Midbrain (tissue), 1 donor: ENCODE results near the gene GLI2.

Experiments used
- DNase-seq: peaks from one replicate; lab custom pipeline; 2025; lab: John Stamatoyannopoulos, UW

Gene GLI2

DNA sequence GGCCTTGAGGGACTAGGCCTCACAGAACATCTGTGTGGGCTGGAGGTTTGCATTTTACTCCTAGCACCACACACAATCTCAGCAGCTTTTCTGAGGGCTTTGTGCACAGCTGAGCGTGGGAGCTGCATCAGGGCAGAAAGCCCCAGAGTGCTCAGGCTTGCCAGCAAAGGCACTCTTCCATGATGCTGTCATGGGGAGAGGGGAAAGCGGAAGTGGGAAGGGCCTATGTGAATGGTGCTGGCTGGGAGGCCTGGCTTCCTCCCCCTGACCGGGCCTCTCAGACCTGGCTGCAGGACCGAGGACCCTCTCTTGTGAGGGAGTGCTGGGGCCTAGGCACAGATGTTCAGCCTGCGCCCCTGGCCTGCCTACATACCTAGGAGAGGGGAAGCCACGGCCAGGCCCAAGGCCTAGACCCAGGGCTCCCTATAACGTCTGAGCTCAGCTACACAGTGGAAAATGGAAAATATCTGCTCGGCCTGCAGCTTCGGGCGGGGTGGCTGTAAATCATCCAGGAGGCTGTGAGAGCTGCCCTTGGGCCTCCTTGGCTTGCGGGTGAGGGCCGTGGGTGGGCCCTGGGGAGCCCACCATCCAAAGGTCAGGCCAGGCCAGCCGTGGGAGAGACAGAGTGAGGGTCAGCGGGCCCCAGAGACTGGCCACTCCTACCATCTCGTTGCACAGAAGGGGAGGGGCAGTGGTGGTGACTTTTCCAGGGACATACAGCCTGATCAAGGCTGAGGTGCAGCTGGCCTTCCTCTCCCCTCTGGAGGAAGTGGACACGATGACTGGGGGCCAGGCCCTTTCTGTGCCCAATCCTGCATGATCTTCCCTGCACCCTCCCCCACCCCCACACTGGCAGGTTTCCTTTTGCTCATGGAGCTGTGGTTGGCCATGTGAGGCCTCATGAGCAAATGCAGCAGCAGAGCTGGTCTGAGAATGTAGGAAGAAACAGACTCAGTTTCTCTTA, 22.8 kb downstream of the GLI2 start:
- no peak for DNase-seq

DNA sequence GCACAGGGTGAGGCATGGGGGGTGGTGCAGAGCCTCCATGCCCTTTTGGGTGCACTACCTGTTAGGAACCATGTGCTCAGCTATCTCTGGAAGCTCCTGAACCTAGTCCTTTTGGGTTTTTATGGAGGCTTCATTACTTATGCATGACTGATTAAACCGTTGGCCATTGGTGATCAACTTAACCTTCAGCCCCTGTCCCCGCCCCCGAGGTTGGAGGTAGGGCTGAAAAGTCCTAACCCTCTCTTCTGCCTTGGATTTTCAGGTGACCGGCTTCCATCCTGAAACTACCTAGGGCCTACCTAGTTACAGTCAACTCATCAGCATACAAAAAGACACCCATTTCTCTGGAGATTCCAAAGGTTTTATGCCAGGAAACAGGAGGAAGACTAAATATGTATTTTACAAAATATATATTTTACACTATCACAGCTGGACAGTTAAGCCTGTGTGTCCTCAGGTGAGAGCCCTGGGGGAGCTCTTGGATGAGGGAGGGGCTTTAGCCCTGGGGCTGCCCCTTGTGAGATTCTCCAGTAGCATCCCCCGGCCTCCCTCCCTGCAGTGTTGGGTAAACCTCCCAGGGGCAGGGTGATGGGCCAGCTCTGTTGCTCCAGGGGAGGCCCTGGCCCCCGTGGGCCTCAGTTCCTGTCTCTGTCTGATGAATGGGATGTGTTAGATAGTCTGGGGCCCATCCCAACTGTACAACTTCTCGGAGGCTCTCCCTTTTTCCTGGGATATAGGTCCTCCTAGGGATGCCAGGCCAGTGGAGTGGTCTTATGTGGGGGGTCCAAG, 24.1 kb downstream of the GLI2 start:
- DNase-seq: no peak

DNA sequence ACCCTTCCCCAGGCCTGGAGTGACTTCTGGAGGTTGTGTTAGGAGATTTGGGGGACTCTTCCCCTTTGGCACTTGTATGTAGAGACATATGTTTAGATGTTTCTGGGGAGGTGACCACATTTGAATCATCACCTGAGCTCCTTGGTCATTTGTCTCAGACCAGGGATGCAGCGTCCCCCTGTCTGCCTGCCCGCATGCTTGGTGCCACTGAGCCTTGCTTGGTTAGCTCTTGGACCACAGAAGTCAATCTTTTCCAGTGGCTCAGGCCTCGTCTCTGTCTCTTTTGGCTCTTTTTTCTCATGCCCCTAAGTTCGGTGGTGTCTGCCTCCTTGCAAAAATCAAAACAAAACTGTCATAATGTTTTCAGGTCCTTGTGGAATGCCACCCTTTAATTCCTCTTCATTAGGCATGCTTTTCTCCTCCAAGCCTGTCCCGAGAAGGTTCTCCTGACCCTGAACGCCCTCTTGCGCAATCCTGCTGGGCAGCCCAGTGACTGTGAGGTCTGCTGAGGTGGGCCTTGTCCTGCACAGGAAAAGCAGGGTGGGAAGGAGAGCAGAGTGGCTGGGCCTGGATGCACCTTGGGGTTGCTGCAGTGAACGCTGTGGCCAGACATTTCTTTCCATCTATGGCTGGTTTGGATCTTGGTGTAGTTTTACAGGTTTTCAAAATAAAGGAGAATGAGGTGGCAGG, 24.9 kb downstream of the GLI2 start:
- no peak for DNase-seq

DNA sequence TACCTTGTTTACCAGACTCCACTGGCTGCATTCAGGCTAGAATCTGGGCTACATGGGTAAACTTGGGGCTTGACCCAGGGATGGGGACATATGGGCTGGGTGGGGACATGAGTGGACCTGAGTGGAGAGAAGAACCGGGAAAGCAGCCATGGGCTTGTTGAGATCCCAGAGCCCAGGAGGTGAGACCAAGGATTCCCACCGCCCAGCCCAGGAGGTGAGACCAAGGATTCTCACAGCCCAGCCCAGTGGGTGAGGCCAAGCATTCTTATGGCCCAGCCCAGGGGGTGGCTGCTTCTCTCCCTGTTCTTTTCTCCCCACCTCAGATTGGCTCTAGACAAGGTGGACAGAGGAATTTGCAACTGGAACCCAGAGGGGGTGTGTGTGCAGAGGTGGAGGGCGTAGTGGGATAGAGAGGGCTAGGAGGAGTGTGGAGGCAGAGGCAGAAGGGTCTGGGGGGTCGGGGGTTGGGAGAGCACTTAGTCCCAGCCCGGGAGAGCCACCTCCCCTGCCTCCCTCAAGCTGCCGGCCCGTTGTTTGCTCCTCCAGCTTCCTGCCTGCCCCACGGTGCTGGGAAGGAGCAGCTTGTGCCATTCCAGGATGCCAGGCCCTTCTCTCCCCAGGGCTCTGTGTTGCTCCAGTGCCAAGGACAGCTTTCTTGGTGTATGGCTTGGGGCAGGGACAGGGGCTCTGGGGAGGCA, 25.6 kb downstream of the GLI2 start:
- no peak for DNase-seq

DNA sequence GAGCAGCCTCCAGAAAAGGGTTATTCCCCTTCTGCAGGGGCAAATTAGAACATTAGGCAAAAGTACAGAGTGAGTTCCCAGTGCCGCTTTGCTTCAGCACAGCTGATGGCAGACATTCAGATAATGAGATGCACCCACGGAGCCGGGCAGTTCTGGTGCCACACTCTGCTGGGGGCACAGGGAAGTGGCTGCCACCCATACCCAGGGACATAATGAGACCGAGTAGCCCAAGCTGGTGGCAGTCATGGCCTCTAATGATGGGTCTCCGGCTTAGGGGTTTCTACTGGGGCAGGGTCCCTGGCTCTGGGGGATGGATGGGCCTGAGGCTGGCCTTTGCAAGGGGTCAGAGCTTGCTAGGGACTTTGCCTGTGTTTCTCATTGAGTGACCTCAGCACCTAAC, 26.2 kb downstream of the GLI2 start:
- DNase-seq: no peak

DNA sequence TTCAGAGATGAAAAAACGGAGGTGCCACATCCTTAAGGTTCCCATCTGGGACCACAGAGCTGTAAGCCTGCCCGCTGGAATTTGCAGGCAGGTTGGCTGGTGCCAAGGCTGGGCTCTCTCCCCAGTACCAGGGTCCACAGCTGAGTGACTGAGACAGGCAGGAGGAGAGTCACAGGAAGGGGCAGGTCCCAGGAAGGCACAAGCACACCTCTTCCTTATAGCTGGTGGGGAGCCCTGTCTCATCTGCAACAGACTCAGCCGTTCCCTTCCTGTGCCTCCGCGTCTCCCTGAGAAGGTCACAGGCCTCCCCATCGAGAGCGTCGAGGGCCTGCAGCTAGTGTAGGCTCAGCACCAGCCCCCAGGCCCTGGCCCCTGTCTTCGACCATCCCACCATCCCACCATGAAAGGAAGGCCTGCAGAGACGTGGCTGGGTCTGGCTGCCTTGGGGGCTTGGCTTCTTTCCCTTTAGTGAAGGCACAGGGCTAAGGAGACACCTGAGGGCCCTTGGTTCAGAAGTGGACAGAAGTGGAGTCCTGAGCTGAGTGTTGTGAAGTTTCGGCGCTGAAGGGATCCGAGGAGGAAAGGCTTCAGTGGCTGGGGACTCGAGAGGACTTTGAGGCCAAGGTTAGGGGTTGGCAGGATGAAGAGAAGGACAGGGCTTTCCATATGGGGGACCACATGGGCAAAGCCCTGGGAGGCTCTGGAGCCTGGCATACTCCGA, 26.8 kb downstream of the GLI2 start:
- no peak for DNase-seq

DNA sequence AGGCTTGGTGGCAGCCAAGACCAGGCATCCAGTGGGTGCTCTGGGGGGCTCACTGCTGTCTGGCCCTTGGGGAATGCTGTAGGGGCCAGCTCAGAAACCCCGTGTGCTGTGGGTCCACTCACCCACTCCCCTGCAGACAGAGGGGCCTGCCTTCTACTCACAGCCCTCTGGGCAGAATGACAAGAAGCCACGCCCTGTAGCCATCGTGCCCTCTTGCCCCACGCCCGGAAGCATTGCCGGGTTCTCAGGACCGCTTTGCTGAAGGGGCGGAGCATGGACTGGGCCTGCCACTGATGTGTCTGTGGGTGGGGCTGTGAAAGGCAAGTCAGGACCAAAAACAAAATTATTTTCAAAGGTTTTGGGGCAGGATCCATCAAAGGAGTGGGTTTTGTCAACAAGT, 27.8 kb downstream of the GLI2 start:
- no peak for DNase-seq

DNA sequence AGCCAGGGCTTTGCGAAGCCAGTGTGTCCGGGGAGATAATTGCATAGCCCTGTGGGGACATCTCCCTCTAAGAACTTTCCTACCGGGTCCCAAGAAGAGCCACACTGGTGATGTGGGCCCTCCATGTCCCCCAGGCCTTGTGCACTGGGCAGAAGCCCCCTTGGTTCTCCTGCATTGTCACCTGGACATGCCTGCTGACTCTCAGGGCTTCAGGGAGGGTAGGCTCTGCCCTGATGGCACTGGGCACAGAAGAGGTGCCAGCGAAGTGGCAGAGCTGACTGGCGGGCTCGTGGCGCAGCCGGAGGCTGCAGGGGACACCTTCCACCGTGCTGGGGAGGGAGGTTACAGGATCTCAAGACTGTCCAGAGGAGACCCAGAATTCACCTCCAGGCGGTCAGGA, 28.3 kb downstream of the GLI2 start:
- no peak for DNase-seq

DNA sequence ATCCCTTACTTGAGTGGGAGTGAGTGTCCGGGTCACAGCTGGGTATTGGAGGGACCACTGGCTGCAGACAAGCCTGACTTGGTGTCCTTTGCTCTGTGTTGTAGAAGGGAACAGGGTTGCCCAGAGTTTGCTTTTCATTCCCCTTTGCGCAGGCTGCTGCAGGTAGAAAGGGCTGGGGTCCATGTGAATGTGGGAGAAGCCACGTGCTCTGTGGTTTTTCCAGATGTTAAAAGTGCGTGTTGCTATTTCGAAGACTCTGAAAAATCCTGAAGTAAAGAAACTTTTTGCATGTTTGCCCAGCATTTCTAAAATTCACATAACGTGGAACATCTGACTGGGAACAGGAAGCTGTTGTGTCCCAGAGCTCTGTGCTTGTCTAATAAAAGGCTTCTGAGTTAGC, 28.8 kb downstream of the GLI2 start:
- DNase-seq: no peak

DNA sequence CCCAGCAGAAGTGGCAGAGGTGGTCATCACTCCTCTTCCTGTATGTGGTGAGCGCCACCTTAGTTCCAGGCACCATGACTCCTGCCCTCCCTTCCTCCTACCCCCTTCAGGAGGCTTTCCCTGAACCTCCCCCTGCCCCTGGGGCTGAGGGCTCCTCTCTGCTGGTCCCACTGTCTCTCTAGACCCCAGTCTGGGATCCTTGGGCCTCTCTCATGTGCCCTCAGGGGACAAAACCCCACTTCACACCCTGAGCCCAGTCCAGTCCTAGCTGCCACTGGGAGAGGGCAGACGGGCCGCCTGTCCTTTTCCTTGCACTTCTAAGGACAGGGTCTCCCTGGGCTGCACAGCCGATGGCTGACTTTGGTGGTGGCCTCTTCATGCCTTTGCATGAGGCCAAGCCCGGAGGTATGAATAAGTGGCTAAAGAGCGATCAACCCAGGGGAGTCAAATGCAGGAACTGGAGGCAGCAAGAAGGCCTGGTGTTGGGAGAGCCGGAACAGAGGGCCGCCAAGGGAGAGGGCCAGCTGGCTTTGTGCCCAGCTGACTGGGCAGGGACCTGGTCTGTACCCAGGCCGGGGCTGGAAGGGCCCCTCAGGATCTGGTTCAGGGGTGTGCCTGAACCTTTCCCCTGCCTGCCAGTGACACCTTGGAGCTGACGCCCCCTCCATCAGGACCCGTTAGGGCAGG, 29.5 kb downstream of the GLI2 start:
- DNase-seq: peak; percentile 15

DNA sequence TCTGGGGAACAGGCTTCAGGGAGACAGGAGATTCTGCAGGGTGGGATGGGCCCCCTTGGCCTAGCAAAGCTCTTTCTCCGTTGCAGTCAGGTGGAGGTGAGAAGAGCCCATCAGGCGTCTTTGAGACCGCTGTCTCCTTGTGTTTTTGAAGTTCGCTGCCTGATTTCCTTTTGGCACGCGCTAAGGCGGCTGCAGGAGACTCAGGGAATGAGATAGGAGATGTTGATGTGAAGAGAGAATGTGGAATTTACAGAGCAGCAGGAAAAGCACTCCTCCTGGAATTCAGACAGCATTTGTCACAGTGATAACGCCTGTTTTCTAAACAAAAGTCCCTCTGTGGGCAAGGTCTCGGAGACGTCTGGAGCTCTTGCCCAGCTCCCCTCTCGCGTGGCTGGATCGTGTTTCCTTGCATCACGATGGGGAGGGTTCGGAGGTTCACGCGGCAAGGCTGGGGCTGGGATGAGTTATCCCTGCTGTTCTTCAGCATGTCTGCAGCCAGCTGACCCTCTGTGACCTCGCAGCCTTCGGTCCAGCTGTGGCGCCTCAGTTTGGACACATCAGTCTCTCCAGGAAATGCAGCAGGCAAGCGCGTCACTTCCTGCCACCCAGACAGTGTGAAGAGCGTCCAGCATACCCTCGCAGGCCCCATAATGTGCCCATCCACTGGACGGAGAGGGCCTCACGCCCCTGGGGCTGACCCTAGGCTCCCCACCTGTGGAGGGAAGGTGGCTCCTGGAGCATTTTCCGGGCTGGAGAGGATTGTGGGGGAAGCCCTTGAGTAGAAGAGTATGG, 30.2 kb downstream of the GLI2 start:
- no peak for DNase-seq

DNA sequence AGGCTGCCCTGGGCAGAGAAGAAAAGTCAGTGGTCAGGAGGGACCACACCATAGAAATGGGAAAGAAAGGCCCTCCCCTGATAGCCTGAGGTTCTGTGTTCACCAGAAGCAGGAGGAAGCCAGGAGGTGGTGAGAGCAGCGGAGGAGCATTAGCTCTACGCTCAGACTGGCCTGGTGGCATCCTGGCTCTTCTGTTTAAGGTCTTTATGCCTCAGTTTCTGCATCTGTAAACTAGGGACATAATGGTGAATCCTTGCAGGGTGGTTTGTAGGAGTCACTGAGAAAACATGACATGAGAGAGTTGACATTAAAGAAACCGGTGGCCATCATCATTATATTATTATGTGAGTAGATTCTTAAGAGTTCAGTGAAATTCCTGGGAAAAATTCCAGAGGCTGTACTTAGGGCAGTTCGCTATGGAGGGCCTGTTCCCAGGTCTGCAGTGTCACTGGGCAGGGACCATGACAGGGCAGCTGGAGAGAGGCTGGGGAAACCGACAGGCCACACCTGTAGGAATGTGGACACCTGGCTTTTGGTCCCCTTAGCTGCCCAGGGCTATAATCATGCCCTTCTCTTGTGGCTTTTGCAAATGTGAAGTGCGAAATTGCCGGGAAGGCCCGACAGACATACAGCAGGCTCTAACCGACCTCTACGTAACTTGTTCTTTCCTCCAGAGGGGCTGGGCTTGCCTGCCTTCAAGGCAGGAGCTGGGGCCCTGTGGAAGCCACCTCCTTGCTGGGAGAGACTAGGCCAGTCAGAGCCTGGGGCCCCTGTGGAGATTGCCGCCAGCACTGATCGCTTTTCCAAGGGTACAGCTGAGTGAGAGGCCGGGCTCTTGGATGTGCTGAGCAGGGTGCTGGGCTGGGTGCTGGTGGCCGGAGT, 31.0 kb downstream of the GLI2 start:
- DNase-seq: no peak

DNA sequence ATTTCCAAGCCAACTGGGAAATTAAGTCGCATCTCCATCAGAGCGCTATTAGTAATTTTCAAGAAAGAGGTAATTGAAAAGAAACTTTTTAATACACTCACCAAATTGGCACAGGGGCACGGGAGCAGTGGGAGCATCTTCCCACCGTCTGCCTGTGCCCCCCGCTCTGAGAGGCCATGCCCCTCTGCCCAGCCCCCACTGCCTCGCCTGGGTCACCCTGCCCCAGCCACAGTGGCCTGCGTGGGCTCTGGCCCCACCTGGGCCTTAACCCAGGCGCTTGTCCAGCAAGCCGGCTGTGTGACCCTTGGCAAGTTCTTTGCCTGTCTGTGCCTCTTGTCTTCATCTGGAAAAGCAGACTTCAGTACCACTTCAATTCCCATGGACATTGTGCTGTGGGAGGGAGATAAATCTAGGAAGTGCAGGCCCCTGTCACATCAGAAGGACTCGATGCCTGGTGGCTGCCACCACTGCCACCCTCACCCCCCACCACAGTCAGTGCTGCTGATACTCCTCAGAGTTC, 31.9 kb downstream of the GLI2 start:
- DNase-seq: no peak

DNA sequence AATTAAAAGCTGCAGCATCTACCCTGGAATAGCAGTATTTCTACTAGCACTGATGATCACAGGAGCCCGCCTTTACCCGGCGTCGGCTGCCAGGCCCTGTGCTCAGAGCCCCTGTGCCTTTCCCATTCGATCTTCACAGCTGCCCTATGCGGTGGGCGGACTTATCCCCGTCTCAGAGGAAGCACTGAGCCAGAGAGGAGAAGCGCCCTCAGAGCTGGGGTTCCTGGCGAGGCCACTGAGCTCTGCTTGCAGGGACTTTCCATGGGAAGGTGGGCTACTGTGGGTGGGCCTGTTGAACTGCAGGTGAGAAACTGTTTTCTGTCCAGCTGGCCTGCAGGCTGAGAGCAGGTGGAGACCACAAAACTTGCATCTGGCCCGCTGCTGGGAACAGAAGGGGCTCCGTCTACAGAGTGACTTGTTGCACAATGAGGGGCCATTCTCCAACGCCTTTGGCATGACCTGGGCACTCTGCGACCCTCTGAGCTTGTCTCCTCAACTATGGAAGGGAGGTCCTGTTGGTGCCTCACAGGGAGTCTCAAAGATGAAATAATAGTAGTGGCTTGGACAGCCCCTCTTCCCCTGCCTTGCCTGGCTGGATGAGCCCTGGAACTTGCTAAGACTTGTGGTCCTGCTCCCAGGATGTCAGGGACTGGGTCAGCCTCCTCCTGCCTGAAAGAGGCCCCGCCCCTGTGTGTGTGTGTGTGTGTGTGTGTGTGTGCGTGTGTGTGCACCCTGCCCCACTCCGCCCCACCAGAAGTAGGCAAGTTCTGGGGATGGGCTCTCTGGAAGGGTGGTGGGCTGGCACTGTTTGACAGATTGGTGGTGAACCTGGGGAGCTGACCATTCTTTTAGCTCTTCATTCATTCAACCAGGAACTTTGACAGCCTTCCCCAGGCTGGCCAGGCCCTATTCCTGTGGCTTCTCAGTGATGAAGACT, 32.7 kb downstream of the GLI2 start:
- DNase-seq: no peak

DNA sequence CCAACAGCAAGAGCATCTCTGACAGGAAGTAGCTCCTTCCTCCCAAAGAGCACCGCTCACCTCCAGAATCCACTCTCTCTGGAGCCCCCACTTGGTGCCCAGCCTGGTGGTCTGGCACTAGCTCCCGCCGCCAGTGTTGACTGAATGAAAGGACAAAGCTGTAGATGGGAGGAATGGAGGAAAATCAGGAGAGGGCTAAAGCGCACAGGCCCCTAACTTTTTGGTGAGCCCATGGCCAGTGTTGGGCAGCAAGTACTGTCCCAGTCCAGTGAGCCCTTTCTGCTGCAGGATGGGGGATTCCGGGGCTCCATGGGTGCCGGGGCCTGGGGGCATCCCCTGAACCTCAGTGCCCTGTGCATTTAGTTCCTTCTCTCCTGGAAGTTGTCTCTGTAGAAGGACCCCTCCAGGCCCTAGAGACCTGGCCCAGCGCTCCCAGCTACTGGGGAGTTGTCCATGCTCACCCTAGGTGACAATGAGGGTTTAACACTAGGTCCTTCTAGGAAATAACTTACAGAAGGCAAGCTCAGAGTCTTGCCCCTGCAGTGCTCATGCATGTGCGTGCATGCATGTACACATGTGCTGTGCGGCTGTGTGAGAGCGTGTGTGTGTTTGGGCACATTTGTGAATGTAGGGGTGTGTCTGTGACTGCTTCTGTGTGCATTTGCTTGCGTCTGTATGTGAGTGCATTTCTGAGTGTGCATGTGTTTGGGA, 33.6 kb downstream of the GLI2 start:
- DNase-seq: no peak

DNA sequence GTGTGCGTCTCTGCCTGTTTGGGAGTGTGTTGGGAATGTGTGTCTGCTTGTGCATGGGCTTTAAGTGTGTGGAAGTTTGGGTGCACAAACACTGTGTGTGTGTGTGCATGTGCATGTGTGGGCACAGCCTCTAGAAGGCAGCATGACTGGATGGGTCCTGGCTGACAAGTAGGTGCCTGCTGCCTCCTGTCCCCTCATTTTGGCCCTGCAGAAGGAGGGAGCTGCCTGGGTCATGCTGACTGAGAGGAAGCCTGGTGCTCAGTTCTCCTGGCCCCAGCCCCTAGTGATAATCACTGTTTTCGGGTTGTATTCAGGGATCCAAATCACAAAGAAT, 34.1 kb downstream of the GLI2 start:
- DNase-seq: no peak

DNA sequence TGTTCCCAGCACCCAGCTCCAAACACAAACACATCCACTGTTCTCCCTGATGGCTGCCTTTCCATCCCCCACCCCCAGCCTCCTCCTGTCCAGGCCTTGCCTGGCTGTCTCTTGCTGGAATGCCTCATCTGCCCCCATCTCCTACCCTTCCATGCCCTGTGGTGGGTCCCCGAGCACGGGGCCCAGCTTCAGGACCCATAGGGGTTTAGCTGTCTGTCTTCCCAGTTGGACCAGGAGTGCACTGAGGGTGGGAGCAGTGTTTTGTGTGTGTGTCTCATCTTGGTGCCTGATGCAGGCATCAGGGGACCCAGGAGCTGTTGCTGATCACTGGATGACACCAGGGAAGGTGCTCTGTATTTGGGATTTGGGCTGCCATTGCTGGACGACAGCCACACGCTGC, 34.5 kb downstream of the GLI2 start:
- DNase-seq: no peak
